ENCODE results near the gene FASN. TPM values are rescaled to one million over a fixed set of nuclear protein-coding genes. Genes with fewer than 3 reads are reported as not detected.

Gene FASN
- total and polyA plus RNA-seq, 2 of the 13 experiments (the other 11 are each of a cell fraction or from before 2014, with no cell fraction given), result 51.7 to 101 TPM

DNA sequence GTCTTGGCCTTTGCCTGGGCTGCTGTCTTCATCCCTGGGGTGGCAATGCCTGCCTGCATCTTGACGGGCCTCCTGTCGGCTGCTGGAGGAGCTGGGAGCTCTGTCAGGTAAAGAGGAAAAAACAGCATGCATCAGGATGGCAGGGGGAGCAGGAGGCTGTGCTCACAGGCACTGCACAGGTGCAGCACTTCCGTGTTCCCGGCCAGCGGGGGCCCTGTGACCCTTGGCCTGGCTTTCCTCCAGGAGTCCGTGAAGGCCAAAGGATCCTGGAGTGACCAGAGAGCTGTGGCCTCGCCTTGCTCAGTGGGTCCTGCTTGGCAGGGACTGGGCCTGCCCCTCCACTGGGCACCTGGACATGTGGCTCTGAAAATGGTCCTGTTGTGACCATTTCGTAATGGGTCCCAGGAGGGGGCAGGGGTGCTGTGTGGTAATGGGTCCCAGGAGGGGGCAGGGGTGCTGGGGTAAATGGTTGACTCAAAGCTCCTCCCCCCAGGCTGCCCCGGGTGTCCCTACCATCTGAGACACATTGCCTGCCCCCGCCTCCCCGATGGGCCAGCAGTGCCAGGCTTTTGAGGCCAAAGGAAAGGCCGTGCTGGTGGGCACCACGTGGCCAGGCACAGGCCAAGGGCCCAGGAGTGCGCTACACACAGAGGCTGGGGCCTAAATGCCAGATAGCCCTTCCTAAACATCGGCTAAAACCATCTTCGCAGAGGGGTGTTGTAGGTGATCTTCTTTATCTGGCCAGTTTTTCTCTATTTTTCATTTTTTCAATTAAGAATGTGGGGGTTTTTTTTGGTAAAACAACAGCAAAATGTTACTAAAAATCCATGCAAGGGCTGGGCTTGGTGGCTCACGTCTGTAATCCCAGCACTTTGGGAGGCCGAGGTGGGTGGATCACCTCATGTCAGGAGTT, 4.0 kb upstream of the FASN start (continued):
- TF ChIP-seq, protein P1, sequence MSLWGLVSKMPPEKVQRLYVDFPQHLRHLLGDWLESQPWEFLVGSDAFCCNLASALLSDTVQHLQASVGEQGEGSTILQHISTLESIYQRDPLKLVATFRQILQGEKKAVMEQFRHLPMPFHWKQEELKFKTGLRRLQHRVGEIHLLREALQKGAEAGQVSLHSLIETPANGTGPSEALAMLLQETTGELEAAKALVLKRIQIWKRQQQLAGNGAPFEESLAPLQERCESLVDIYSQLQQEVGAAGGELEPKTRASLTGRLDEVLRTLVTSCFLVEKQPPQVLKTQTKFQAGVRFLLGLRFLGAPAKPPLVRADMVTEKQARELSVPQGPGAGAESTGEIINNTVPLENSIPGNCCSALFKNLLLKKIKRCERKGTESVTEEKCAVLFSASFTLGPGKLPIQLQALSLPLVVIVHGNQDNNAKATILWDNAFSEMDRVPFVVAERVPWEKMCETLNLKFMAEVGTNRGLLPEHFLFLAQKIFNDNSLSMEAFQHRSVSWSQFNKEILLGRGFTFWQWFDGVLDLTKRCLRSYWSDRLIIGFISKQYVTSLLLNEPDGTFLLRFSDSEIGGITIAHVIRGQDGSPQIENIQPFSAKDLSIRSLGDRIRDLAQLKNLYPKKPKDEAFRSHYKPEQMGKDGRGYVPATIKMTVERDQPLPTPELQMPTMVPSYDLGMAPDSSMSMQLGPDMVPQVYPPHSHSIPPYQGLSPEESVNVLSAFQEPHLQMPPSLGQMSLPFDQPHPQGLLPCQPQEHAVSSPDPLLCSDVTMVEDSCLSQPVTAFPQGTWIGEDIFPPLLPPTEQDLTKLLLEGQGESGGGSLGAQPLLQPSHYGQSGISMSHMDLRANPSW (CRISPR knock-in tag; IDR thresholded peaks at IDR 0.05; ENCODE audit: borderline replicate concordance), result peak; percentile 91
- TF ChIP-seq GTF2F1 (IDR thresholded peaks at IDR 0.05; ENCODE audit: low read length), result no peak
- 0 out of 2 replicates have a peak, but pooled peaks have one; percentile 65 for TF ChIP-seq JUN (CRISPR knock-in tag; IDR thresholded peaks at IDR 0.05)
- TF ChIP-seq, protein P2, sequence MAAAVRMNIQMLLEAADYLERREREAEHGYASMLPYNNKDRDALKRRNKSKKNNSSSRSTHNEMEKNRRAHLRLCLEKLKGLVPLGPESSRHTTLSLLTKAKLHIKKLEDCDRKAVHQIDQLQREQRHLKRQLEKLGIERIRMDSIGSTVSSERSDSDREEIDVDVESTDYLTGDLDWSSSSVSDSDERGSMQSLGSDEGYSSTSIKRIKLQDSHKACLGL (CRISPR knock-in tag; IDR thresholded peaks at IDR 0.05), result peak; percentile 72
- TF ChIP-seq, protein P3, sequence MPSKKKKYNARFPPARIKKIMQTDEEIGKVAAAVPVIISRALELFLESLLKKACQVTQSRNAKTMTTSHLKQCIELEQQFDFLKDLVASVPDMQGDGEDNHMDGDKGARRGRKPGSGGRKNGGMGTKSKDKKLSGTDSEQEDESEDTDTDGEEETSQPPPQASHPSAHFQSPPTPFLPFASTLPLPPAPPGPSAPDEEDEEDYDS (CRISPR knock-in tag; IDR thresholded peaks at IDR 0.05), result peak; percentile 60
- no peak for TF ChIP-seq NFYB (CRISPR knock-in tag; IDR thresholded peaks at IDR 0.05)
- TF ChIP-seq ZNF768 (CRISPR knock-in tag; IDR thresholded peaks at IDR 0.05), result peak; percentile 64
- TF ChIP-seq, protein P4, sequence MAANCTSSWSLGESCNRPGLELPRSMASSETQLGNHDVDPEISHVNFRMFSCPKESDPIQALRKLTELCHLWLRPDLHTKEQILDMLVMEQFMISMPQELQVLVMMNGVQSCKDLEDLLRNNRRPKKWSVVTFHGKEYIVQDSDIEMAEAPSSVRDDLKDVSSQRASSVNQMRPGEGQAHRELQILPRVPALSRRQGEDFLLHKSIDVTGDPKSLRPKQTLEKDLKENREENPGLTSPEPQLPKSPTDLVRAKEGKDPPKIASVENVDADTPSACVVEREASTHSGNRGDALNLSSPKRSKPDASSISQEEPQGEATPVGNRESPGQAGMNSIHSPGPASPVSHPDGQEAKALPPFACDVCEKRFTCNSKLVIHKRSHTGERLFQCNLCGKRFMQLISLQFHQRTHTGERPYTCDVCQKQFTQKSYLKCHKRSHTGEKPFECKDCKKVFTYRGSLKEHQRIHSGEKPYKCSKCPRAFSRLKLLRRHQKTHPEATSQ (CRISPR knock-in tag; IDR thresholded peaks at IDR 0.05; ENCODE audit: borderline replicate concordance), result peak; percentile 76; the same call in 1 of the 2 replicates
- no peak for TF ChIP-seq FOXC1 (CRISPR knock-in tag; IDR thresholded peaks at IDR 0.05; ENCODE audit: borderline replicate concordance)
- TF ChIP-seq SRSF4 (IDR thresholded peaks at IDR 0.05; ENCODE audit: low read depth, low read length, poor library complexity, severe bottlenecking), result no peak
- TF ChIP-seq, protein P5, sequence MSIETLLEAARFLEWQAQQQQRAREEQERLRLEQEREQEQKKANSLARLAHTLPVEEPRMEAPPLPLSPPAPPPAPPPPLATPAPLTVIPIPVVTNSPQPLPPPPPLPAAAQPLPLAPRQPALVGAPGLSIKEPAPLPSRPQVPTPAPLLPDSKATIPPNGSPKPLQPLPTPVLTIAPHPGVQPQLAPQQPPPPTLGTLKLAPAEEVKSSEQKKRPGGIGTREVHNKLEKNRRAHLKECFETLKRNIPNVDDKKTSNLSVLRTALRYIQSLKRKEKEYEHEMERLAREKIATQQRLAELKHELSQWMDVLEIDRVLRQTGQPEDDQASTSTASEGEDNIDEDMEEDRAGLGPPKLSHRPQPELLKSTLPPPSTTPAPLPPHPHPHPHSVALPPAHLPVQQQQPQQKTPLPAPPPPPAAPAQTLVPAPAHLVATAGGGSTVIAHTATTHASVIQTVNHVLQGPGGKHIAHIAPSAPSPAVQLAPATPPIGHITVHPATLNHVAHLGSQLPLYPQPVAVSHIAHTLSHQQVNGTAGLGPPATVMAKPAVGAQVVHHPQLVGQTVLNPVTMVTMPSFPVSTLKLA (IDR thresholded peaks at IDR 0.05), result peak; percentile 24; the same call in 1 of the 2 replicates
- peak; percentile 91 for TF ChIP-seq GATAD2A (CRISPR knock-in tag; IDR thresholded peaks at IDR 0.05)
- TF ChIP-seq, protein P6, sequence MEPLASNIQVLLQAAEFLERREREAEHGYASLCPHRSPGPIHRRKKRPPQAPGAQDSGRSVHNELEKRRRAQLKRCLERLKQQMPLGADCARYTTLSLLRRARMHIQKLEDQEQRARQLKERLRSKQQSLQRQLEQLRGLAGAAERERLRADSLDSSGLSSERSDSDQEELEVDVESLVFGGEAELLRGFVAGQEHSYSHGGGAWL (CRISPR knock-in tag; IDR thresholded peaks at IDR 0.05), result 0 out of 2 replicates have a peak, but pooled peaks have one; percentile 70
- TF ChIP-seq ATAD3A (CRISPR knock-in tag; IDR thresholded peaks at IDR 0.05), result no peak
- TF ChIP-seq CBX1 (IDR thresholded peaks at IDR 0.05; ENCODE audit: low read depth), result peak; percentile 66
- TF ChIP-seq ZNF382 (CRISPR knock-in tag; IDR thresholded peaks at IDR 0.05; ENCODE audit: borderline replicate concordance), result no peak
- TF ChIP-seq ZNF138 (CRISPR knock-in tag; IDR thresholded peaks at IDR 0.05; ENCODE audit: low read depth), result no peak
- TF ChIP-seq POLR2A (IDR thresholded peaks at IDR 0.05; ENCODE audit: insufficient read depth in 1 of 2, low read depth in 2 of 2, low read length in 2 of 2), result no peak
- TF ChIP-seq, protein P7, sequence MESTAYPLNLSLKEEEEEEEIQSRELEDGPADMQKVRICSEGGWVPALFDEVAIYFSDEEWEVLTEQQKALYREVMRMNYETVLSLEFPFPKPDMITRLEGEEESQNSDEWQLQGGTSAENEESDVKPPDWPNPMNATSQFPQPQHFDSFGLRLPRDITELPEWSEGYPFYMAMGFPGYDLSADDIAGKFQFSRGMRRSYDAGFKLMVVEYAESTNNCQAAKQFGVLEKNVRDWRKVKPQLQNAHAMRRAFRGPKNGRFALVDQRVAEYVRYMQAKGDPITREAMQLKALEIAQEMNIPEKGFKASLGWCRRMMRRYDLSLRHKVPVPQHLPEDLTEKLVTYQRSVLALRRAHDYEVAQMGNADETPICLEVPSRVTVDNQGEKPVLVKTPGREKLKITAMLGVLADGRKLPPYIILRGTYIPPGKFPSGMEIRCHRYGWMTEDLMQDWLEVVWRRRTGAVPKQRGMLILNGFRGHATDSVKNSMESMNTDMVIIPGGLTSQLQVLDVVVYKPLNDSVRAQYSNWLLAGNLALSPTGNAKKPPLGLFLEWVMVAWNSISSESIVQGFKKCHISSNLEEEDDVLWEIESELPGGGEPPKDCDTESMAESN (CRISPR knock-in tag; conservative IDR thresholded peaks at IDR 0.05), result peak; percentile 91
- no peak for TF ChIP-seq ISX (CRISPR knock-in tag; conservative IDR thresholded peaks at IDR 0.05)
- TF ChIP-seq POGZ (CRISPR knock-in tag; IDR thresholded peaks at IDR 0.05), result no peak

All from HepG2 (cell line).